Spleen (tissue), 11 donors: Measurements from ENCODE around the gene MAP1LC3A. TPM values are rescaled to one million over a fixed set of nuclear protein-coding genes. Genes with fewer than 3 reads are reported as not detected.

Experiments used
- DNase-seq: peaks from one replicate; pipeline ENCODE4 v3.0.0-alpha.2; 2020
- H3K27ac ChIP-seq, 8 donors: fragments of 200-600 bp; sonication (generic) in 7 of 8; 1 replicate in 4 of 8; 2 replicates in 4 of 8; pipeline versions ENCODE4 v1.5.0 to v1.8.0; 2016 to 2021; ENCODE audit warnings: inconsistent platforms in 4 of 8, mild to moderate bottlenecking in 4 of 8, moderate library complexity in 1 of 8
- H3K27me3 ChIP-seq, 7 donors: fragments of 200-600 bp; sonication (generic) in 6 of 7; replicated peaks in 1 of 7; 1 replicate in 4 of 7; 2 replicates in 3 of 7; pipeline versions ENCODE4 v1.5.0 to v1.8.0; 2016 to 2021; ENCODE audit warnings: inconsistent platforms in 3 of 7, mild to moderate bottlenecking in 1 of 7
- H3K36me3 ChIP-seq, 6 donors: fragments of 200-600 bp; sonication (generic) in 5 of 6; 1 replicate in 4 of 6; 2 replicates in 2 of 6; pipeline versions ENCODE4 v1.5.0 to v1.8.0; 2016 to 2021; ENCODE audit warnings: inconsistent platforms in 2 of 6
- H3K4me1 ChIP-seq, 6 donors: fragments of 200-600 bp; sonication (generic) in 5 of 6; 1 replicate in 3 of 6; 2 replicates in 3 of 6; pipeline versions ENCODE4 v1.5.0 to v1.8.0; 2016 to 2021; ENCODE audit warnings: inconsistent platforms in 3 of 6
- H3K4me3 ChIP-seq, 8 donors: fragments of 200-600 bp; sonication (generic) in 7 of 8; 1 replicate in 4 of 8; 2 replicates in 4 of 8; pipeline versions ENCODE4 v1.5.0 to v1.8.0; 2016 to 2021; ENCODE audit warnings: inconsistent platforms in 4 of 8, mild to moderate bottlenecking in 4 of 8, moderate library complexity in 2 of 8
- H3K9me3 ChIP-seq, 8 donors: fragments of 200-600 bp; sonication (generic) in 7 of 8; 1 replicate in 4 of 8; 2 replicates in 4 of 8; pipeline versions ENCODE4 v1.5.0 to v1.8.0; 2016 to 2021; ENCODE audit warnings: inconsistent platforms in 4 of 8
- CTCF ChIP-seq, 11 experiments: fragments of 200-600 bp in 7 of 11; fragments of 450-650 bp in 4 of 11; sonication (generic) in 4 of 11; IDR thresholded peaks in 8 of 11; conservative IDR thresholded peaks in 3 of 11; 1 replicate in 7 of 11; 2 replicates in 4 of 11; pipeline versions ENCODE4 v1.4.0 to v1.8.0; 2016 to 2021; ENCODE audit warnings: antibody characterized with exemption in 11 of 11, inconsistent platforms in 4 of 11, mild to moderate bottlenecking in 1 of 11
- POLR2A ChIP-seq, 3 donors: fragments of 450-650 bp; IDR thresholded peaks; one replicate each; pipeline ENCODE4 v1.5.1; 2017; ENCODE audit warnings: antibody characterized with exemption in 3 of 3, mild to moderate bottlenecking in 1 of 3
- POLR2AphosphoS5 ChIP-seq, 3 donors: sonication (generic); formaldehyde crosslinking; IDR thresholded peaks; one replicate each; pipeline ENCODE4 v1.5.1; 2017; ENCODE audit warnings: antibody characterized with exemption in 3 of 3
- WGBS, 5 donors: extraction: QIAGEN DNeasy Blood & Tissue Kit in 3 of 5; methylation state at CpG; one replicate each; pipeline versions ENCODE4 v1.1.5 to v1.1.7; 2013 to 2018; 5-methylcytosine and 5-hydroxymethylcytosine counted together
- intact Hi-C: fragments of 100-400 bp; cut with DNase I; formaldehyde crosslinking; loops from one replicate; pipeline ENCODE4 v1.15.0; 2023; ENCODE audit warnings: low total_unique reads
- polyA plus RNA-seq, 3 donors: library from polyadenylated mRNA; stranded (reverse); fragments of 200-250 nt; gene quantifications; one replicate each; pipeline ENCODE4 v1.2.1, GENCODE V29; 2013
- total RNA-seq, 7 donors: library from RNA; depleted of rRNA in 3 of 7; stranded (reverse); fragments of >200 nt in 3 of 7; fragmentation: NEBNext Ultra II Directional in 4 of 7; extraction: Animal tissue kit (Norgen Biotek cat#: 25700) in 4 of 7; gene quantifications; one replicate each; pipeline versions ENCODE4 v1.1.0 to v1.2.1, GENCODE V29; 2016 to 2021
- donor health status: healthy with polysubstance abuse.
- donor health status: DM: no; HTN: no; CAD: no; lungs with moderate emphysema.
- donor health status: DM: no; HTN: no; CAD: no.
- donor health status: Bipolar disorder and iron deficiency.
- donor health status: healthy.
- donor health status: DM: no; HTN: no; CAD: no.
- donor health status: DM: yes; HTN: yes; CAD: no.

Gene MAP1LC3A
- total and polyA plus RNA-seq, 10 donors, result 13.0 to 56.7 (median 30.1) TPM

DNA sequence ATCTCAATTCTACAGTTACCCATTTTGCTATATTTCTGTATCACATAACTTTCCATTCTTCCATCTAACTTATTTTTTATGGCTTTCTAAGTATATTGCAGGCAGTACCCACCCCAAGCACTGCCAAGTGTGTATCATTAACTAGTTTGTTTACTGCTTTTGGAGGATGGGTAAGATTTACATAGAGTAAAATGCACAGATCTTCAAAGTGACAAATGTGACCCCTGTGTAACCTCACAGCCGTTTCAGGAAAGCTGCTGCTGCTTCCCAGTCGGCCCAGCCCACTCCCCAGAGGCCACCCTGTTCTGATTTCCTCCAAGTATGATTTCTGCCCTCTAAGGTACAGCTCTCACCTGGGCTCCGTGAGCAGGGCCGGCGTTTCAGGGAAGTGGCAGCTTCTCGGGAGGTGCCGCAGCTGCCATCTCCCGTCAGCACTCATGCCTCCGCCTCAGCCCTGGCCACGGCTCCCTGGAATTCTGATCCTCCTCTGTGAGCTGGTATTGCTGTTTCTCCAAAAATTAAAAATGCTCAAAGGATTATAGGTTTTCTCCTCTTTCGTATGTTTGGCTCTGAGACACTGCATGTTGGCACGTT, 15.0 kb upstream of the MAP1LC3A start:
- intact Hi-C loops, result loop anchor here (5.0 kb wide), 1 partner anchor 164 kb away; no protein-coding TSS in a partner anchor
- H3K27ac ChIP-seq, result no peak overlapping the region
- no peak overlapping the region for H3K4me3 ChIP-seq
- DNase-seq, result no peak
- 82 to 95% (median 83%) methylated on average over 12 of the region's 12 CpGs for WGBS, 5 donors
- no peak for TF ChIP-seq CTCF (IDR thresholded peaks at IDR 0.05 in 8 of 11, conservative IDR thresholded peaks at IDR 0.05 in 3 of 11)
- TF ChIP-seq POLR2AphosphoS5 (IDR thresholded peaks at IDR 0.05), result peak in 1 of 3 donors; percentile 29
- peaks cover 0 to 41% (median 22%) of the 10 kb centered on the region in 6 donors for H3K36me3 ChIP-seq
- peaks cover 6 to 45% (median 30%) of the 10 kb centered on the region in 6 donors for H3K4me1 ChIP-seq
- no peaks in the 10 kb centered on the region for H3K27me3 ChIP-seq
- H3K9me3 ChIP-seq, result no peaks in the 10 kb centered on the region

GRCh38 chr20:34544109-34544796, 14.3 kb upstream of the MAP1LC3A start:
- WGBS, 5 donors, result 15 to 33% (median 20%) methylated on average over 19 of the region's 19 CpGs
- H3K27ac ChIP-seq, result no peak overlapping the region
- peaks cover 0 to 34% (median 20%) of the 10 kb centered on the region in 6 donors for H3K36me3 ChIP-seq
- no peak for DNase-seq
- H3K27me3 ChIP-seq, result no peaks in the 10 kb centered on the region
- TF ChIP-seq POLR2AphosphoS5 (IDR thresholded peaks at IDR 0.05), result peak in 1 of 3 donors; percentile 17
- no peak for TF ChIP-seq POLR2A (IDR thresholded peaks at IDR 0.05)
- no peaks in the 10 kb centered on the region for H3K9me3 ChIP-seq
- peak overlapping the region in 3 of 8 donors; percentile 15 to 44 (median 15) for H3K4me3 ChIP-seq
- intact Hi-C loops, result loop anchor here (5.0 kb wide), 1 partner anchor 163 kb away; no protein-coding TSS in a partner anchor
- peaks cover 6 to 43% (median 30%) of the 10 kb centered on the region in 6 donors for H3K4me1 ChIP-seq

GRCh38 chr20:34546751-34547181, 11.8 kb upstream of the MAP1LC3A start:
- peaks cover 0 to 23% (median 14%) of the 10 kb centered on the region in 6 donors for H3K4me1 ChIP-seq
- no peak overlapping the region for H3K27ac ChIP-seq
- H3K4me3 ChIP-seq, result no peak overlapping the region
- intact Hi-C loops, result no loop called here
- TF ChIP-seq POLR2A (IDR thresholded peaks at IDR 0.05), result no peak
- no peak for TF ChIP-seq POLR2AphosphoS5 (IDR thresholded peaks at IDR 0.05)
- TF ChIP-seq CTCF (IDR thresholded peaks at IDR 0.05 in 8 of 11, conservative IDR thresholded peaks at IDR 0.05 in 3 of 11), result no peak
- H3K9me3 ChIP-seq, result no peaks in the 10 kb centered on the region
- no peak for DNase-seq
- 92 to 97% (median 94%) methylated on average over 11 of the region's 11 CpGs for WGBS, 5 donors
- H3K27me3 ChIP-seq, result no peaks in the 10 kb centered on the region
- H3K36me3 ChIP-seq, result peaks cover 0 to 9% (median 2%) of the 10 kb centered on the region in 6 donors

- no peaks in the 10 kb centered on the region for H3K27me3 ChIP-seq
- intact Hi-C loops, result no loop called here
- no peak overlapping the region for H3K27ac ChIP-seq
- no peak for DNase-seq
- H3K4me1 ChIP-seq, result peaks cover 0 to 12% (median 5%) of the 10 kb centered on the region in 6 donors
- TF ChIP-seq POLR2AphosphoS5 (IDR thresholded peaks at IDR 0.05) (no peak), POLR2A (IDR thresholded peaks at IDR 0.05) (no peak), CTCF (IDR thresholded peaks at IDR 0.05 in 8 of 11, conservative IDR thresholded peaks at IDR 0.05 in 3 of 11) (no peak)
- no peaks in the 10 kb centered on the region for H3K9me3 ChIP-seq
- H3K4me3 ChIP-seq, result no peak overlapping the region
- H3K36me3 ChIP-seq, result no peaks in the 10 kb centered on the region
- WGBS, 5 donors, result 92 to 93% (median 93%) methylated on average over 22 of the region's 22 CpGs
These were observed 10.5 kb upstream of the MAP1LC3A start for GRCh38 chr20:34547844-34548613.
